AG09309 (cell line): ENCODE results near the gene SLFN12.
A peak's percentile ranks its signal among the peaks of the same experiment; 100 is the strongest.
"Not testable (repeated sequence)": the region's sequence is repeated elsewhere in the genome, so short reads cannot be mapped to it uniquely, and the experiment has no call there.

ENCODE experiments used
- DNase-seq: peaks from one replicate; pipeline ENCODE4 v3.0.0-alpha.2; 2010; ENCODE audit warnings: low read depth
- H3K4me3 ChIP-seq: 2 replicates; pipeline ENCODE4 v1.5.1; 2011; ENCODE audit warnings: mild to moderate bottlenecking, low read depth, low read length, moderate library complexity; ENCODE audit not compliant: control insufficient read depth
- TF ChIP-seq, protein P1 (sequence below): IDR thresholded peaks from 2 replicates; pipeline ENCODE4 v1.5.1; 2011; ENCODE audit warnings: mild to moderate bottlenecking, low read depth, low read length, inconsistent platforms; ENCODE audit not compliant: insufficient read depth, control insufficient read depth; ENCODE audit errors: missing control alignments

SLFN12 gene

DNA sequence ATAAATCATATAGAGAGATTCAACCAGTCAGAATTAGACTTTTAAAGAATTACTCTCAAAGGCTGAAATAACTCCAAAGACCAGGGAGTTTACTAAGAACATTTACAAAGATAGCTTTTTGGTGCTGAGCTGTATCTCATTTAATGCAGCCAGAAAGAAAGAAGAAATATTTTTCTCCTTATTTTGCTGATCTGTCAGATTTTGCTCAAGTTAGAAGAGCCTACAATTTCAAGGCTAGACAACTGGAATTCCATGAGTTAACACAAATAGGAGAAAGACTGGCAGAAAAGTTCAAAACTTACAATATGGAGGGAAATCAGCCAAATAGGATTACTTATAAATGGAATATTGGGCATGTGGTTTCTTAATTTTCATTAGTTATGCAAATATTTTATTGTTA is 6.1 kb upstream of the SLFN12 start:
- no peak overlapping the region for H3K4me3 ChIP-seq
- no peak for DNase-seq
- TF ChIP-seq, protein P1, sequence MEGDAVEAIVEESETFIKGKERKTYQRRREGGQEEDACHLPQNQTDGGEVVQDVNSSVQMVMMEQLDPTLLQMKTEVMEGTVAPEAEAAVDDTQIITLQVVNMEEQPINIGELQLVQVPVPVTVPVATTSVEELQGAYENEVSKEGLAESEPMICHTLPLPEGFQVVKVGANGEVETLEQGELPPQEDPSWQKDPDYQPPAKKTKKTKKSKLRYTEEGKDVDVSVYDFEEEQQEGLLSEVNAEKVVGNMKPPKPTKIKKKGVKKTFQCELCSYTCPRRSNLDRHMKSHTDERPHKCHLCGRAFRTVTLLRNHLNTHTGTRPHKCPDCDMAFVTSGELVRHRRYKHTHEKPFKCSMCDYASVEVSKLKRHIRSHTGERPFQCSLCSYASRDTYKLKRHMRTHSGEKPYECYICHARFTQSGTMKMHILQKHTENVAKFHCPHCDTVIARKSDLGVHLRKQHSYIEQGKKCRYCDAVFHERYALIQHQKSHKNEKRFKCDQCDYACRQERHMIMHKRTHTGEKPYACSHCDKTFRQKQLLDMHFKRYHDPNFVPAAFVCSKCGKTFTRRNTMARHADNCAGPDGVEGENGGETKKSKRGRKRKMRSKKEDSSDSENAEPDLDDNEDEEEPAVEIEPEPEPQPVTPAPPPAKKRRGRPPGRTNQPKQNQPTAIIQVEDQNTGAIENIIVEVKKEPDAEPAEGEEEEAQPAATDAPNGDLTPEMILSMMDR = no peak

DNA sequence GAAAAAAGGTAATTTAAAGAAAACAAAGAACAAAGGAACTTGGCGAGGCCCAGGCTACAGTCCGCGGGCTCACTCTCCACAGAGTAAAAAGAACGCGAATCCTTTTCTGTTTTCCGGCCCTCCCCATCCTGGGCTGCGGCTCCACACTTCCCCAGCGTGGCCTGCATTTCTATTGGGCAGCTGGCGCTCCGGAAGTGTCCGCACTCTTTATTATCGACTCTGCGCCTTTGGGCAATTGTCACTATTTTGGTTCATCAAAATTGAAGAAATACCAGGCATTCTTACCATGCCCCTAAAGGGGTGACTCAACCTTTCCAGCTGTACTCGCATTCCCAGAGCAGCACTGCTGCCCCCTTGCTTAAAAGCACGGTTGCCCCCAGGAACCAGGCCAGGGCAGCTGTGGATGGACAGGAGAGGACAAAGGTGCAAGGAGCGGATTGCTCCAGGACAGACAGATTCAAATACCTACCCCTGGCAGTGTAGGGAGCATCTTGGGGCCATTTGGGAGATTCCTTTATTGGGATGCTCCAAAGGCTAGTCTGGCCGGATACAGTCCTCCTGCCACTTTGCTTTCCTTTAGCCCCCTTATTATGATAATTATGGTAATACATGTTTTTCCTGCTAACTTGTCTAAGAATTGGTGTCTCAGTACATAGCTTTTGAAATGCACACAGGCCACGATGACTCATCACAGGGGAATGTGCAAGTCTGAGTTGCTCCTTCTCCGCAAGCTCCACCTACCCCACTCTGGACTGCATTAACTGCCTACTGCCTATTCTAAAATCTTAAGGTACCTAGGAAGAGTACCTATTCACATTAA is 985 bp upstream of the SLFN12 start:
- TF ChIP-seq, protein P1 = peak; percentile 51
- H3K4me3 ChIP-seq = peak overlapping the region; percentile 85
- DNase-seq = peak; percentile 98

DNA sequence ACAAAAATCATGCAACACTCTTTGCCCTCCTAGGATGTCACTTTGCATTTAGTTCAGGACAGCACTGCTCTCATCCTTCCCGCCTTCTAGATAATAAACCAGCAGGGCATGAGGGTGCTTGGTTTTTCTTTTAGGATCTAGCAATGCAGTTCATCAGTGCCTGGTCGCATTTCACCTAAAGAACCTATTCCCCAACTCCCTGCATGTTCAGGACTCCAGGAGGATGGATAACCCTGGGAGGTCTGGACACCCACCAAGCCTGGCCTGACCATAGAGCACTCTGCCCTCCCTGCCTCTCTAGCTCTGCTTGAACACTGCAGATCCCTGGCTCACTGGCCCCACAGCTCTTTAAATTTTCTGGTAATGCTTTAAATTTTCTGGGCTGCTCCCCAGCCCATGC is 2.6 kb downstream of the SLFN12 start:
- TF ChIP-seq, protein P1 = no peak
- no peak overlapping the region for H3K4me3 ChIP-seq
- no peak for DNase-seq

DNA sequence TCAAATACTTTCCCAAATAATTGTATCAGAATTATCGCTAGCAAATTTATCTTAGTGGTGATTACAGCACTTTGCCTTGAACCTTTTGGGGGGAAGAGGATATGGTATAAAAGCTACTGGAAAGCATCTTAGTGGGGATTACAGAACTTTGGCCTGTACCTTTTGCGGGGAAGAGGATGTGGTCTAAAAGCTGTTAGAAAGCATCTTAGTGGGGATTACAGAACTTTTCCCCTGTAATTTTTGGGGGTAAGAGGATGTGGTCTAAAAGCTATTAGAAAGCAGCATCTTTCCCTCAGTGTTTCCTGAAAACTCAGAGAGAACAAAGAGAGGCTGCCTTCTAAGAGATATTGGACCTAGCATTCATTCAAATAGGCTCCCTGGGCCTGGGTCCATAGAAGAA is 4.1 kb downstream of the SLFN12 start:
- TF ChIP-seq, protein P1 = no peak
- DNase-seq = no peak
- H3K4me3 ChIP-seq = no peak overlapping the region

DNA sequence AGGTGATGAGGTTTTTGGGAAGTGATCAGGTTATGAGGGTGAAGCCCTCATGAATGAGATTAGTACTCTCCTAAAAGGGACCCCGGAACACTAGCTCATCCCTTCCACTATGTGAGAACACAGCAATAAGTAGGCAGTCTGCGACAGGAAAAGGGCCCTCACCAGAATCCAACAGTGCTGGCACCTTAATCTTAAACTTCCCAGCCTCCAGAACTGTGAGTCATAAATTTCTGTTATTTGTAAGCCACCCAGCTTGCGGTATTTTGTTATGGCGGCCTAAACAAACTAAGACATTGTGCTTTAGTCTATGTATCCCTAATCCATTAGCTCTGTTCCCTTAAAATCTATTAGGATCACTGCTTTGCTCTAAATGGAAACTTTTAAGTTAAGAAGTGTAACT is 8.5 kb downstream of the SLFN12 start:
- no peak overlapping the region for H3K4me3 ChIP-seq
- DNase-seq = no peak
- TF ChIP-seq, protein P1 = no peak

DNA sequence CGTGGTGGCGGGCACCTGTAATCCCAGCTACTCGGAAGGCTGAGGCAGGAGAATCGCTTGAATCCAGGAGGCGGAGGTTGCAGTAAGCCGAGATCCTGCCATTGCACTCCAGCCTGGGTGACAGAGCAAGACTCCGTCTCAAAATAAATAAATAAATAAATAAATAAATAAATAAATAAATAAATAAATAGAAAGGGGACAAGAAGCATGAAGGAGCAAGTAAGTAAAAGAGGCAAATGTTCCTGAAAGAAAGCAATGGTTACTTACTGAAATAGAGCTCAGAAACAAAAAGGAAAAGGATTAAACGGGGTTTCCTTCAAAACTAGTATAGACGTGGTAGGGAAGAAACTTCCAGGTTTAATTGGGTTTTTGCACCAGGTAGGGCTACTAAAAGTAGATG is 11.2 kb downstream of the SLFN12 start:
- not testable (repeated sequence) for DNase-seq, H3K4me3 ChIP-seq

DNA sequence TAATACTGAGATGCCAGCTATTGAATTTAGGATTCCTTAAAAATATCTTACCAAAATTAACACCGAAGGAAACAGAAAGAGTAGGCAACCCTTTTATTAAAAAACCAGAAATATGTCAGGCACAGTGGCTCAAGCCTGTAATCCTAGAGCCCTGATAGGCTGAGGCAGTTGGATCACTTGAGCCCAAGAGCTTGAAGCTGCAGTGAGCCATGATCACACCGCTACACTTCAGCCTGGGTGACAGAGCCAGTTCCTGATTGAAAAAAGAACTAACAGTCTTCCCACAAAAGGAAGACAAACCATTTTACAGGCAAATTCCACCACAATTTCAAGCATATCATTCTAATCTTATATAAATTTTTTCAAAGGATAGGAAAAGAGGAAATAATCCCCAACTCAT is 15.6 kb downstream of the SLFN12 start:
- DNase-seq = no peak
- H3K4me3 ChIP-seq = no peak overlapping the region
- TF ChIP-seq, protein P1 = no peak

DNA sequence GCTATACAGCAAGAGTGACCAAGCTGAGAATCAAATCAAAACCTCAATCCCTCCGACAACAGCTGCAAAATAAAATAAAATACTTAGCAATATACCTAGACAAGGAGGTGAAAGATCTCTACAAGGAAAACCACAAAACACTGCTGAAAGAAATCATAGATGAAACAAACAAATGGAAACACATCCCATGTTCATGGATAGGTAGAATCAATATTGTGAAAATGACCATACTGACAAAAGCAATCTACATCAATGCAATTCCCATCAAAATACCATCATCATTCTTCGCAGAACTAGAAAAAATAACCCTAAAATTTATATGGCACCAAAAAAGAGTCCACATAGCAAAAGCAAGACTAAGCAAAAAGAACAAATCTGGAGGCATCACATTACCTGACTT is 17.6 kb downstream of the SLFN12 start:
- H3K4me3 ChIP-seq = not testable (repeated sequence)

More for the DNA sequence above, 17.6 kb downstream of the SLFN12 start:
- DNase-seq = not testable (repeated sequence)
